NT2/D1 (cell line): ENCODE results near the gene USH2A.

Source experiments
- DNase-seq: peaks from one replicate; pipeline ENCODE4 v3.0.0-alpha.2; 2011; ENCODE audit warnings: low read depth, low spot score
- H3K27me3 ChIP-seq: 2 replicates; pipeline ENCODE4 v1.6.0; 2011; ENCODE audit warnings: mild to moderate bottlenecking; ENCODE audit not compliant: insufficient read length, insufficient read depth
- H3K36me3 ChIP-seq: 2 replicates; pipeline ENCODE4 v1.6.1; 2011; ENCODE audit warnings: mild to moderate bottlenecking, low read length, mixed read lengths; ENCODE audit not compliant: insufficient read depth, insufficient read length
- H3K4me1 ChIP-seq: 2 replicates; pipeline ENCODE4 v1.5.1; 2011; ENCODE audit not compliant: insufficient read depth, insufficient read length
- H3K4me3 ChIP-seq: 2 replicates; pipeline ENCODE4 v1.5.1; 2011; ENCODE audit warnings: low read depth; ENCODE audit not compliant: insufficient read length
- H3K9ac ChIP-seq: 2 replicates; pipeline ENCODE4 v1.6.0; 2011; ENCODE audit warnings: low read depth; ENCODE audit not compliant: insufficient read length
- H3K9me3 ChIP-seq: 2 replicates; pipeline ENCODE4 v1.5.1; 2011; ENCODE audit warnings: mild to moderate bottlenecking, low read length; ENCODE audit not compliant: insufficient read depth
- SUZ12 ChIP-seq: IDR thresholded peaks from 2 replicates; pipeline ENCODE4 v1.6.1; 2011; ENCODE audit not compliant: insufficient read length, insufficient read depth; ENCODE audit errors: extremely low read depth
- YY1 ChIP-seq: IDR thresholded peaks from 2 replicates; pipeline ENCODE4 v1.6.1; 2011; ENCODE audit not compliant: insufficient read length, insufficient read depth
- ZNF274 ChIP-seq: IDR thresholded peaks from 2 replicates; pipeline ENCODE4 v1.6.1; 2011; ENCODE audit warnings: mild to moderate bottlenecking, low read depth, low read length

USH2A gene

GRCh38 chr1:215986401-215986800 is 436.8 kb downstream of the USH2A start:
- Histone ChIP-seq H3K4me1 (no peaks in the 10 kb centered on the region), H3K9ac (no peak overlapping the region), H3K27me3 (no peaks in the 10 kb centered on the region), H3K9me3 (no peaks in the 10 kb centered on the region; the same call in 1 of the 2 replicates), H3K36me3 (no peaks in the 10 kb centered on the region), H3K4me3 (no peak overlapping the region)
- no peak for DNase-seq
- TF ChIP-seq YY1 (no peak), ZNF274 (no peak), SUZ12 (no peak)

- H3K27me3 ChIP-seq: no peaks in the 10 kb centered on the region
- no peak overlapping the region for H3K4me3 ChIP-seq
- no peak overlapping the region for H3K9ac ChIP-seq
- no peak for TF ChIP-seq SUZ12
- TF ChIP-seq ZNF274: no peak
- TF ChIP-seq YY1: no peak
- H3K9me3 ChIP-seq: peaks cover 6% of the 10 kb centered on the region; the same call in 1 of the 2 replicates
- H3K4me1 ChIP-seq: no peaks in the 10 kb centered on the region
- no peak for DNase-seq
- no peaks in the 10 kb centered on the region for H3K36me3 ChIP-seq
Observed at GRCh38 chr1:215983680-215984079, 439.6 kb downstream of the USH2A start.

GRCh38 chr1:215971793-215972441 is 451.3 kb downstream of the USH2A start:
- H3K4me1 ChIP-seq: no peaks in the 10 kb centered on the region
- no peaks in the 10 kb centered on the region for H3K9me3 ChIP-seq
- no peak overlapping the region for H3K9ac ChIP-seq
- no peaks in the 10 kb centered on the region for H3K36me3 ChIP-seq
- no peaks in the 10 kb centered on the region for H3K27me3 ChIP-seq
- no peak overlapping the region for H3K4me3 ChIP-seq
- peak; percentile 25 for DNase-seq
- TF ChIP-seq SUZ12 (no peak), YY1 (no peak), ZNF274 (no peak)

- no peaks in the 10 kb centered on the region for H3K36me3 ChIP-seq
- H3K27me3 ChIP-seq: no peaks in the 10 kb centered on the region
- no peak for DNase-seq
- no peaks in the 10 kb centered on the region for H3K9me3 ChIP-seq
- TF ChIP-seq ZNF274: no peak
- TF ChIP-seq SUZ12: no peak
- TF ChIP-seq YY1: no peak
- H3K4me3 ChIP-seq: no peak overlapping the region
- H3K9ac ChIP-seq: no peak overlapping the region
- H3K4me1 ChIP-seq: no peaks in the 10 kb centered on the region
Observed at GRCh38 chr1:215970406-215970805, 452.8 kb downstream of the USH2A start.

GRCh38 chr1:215963621-215964020 is 459.6 kb downstream of the USH2A start:
- Histone ChIP-seq H3K9me3 (no peaks in the 10 kb centered on the region), H3K27me3 (no peaks in the 10 kb centered on the region), H3K36me3 (no peaks in the 10 kb centered on the region), H3K4me3 (no peak overlapping the region), H3K4me1 (no peaks in the 10 kb centered on the region), H3K9ac (no peak overlapping the region)
- no peak for DNase-seq
- TF ChIP-seq SUZ12 (no peak), ZNF274 (no peak), YY1 (no peak)

GRCh38 chr1:215963040-215963439 is 460.2 kb downstream of the USH2A start:
- H3K9me3 ChIP-seq: no peaks in the 10 kb centered on the region
- no peak for DNase-seq
- H3K27me3 ChIP-seq: no peaks in the 10 kb centered on the region
- no peak overlapping the region for H3K4me3 ChIP-seq
- TF ChIP-seq YY1 (no peak), SUZ12 (no peak), ZNF274 (no peak)
- no peaks in the 10 kb centered on the region for H3K36me3 ChIP-seq
- H3K9ac ChIP-seq: no peak overlapping the region
- H3K4me1 ChIP-seq: no peaks in the 10 kb centered on the region

GRCh38 chr1:215958841-215959240 is 464.4 kb downstream of the USH2A start:
- Histone ChIP-seq H3K27me3 (no peaks in the 10 kb centered on the region), H3K36me3 (no peaks in the 10 kb centered on the region), H3K4me1 (no peaks in the 10 kb centered on the region), H3K9me3 (no peaks in the 10 kb centered on the region), H3K4me3 (no peak overlapping the region), H3K9ac (no peak overlapping the region)
- no peak for DNase-seq
- no peak for TF ChIP-seq YY1
- no peak for TF ChIP-seq ZNF274
- TF ChIP-seq SUZ12: no peak

GRCh38 chr1:215957663-215958062 is 465.6 kb downstream of the USH2A start:
- no peaks in the 10 kb centered on the region for H3K9me3 ChIP-seq
- no peaks in the 10 kb centered on the region for H3K27me3 ChIP-seq

More at GRCh38 chr1:215957663-215958062, 465.6 kb downstream of the USH2A start:
- no peaks in the 10 kb centered on the region for H3K4me1 ChIP-seq
- H3K9ac ChIP-seq: no peak overlapping the region
- H3K4me3 ChIP-seq: no peak overlapping the region
- no peak for DNase-seq
- H3K36me3 ChIP-seq: no peaks in the 10 kb centered on the region
- no peak for TF ChIP-seq YY1
- TF ChIP-seq SUZ12: no peak
- no peak for TF ChIP-seq ZNF274
